Activated naive CD8-positive, alpha-beta T cell treated with anti-CD3 and anti-CD28 coated beads, Interleukin-2, amount 10 ng/mL, durations not matched to agents 7 days and 5 days (primary cell): Measurements from ENCODE around the gene KRT39. TPM values are rescaled to one million over a fixed set of nuclear protein-coding genes. Genes with fewer than 3 reads are reported as not detected.

Experiments used
- ATAC-seq: fragments of 150-1000 bp; cut with Tn5 transposase; one replicate; pipeline ENCODE4 v1.10.0; 2021; ENCODE audit warnings: low read depth, moderate library complexity
- POLR2A ChIA-PET: fragments of 350-600 bp; sonication (Branson Sonifier 250); formaldehyde crosslinking; loops from one replicate; lab custom pipeline; 2021; ENCODE audit warnings: antibody characterized with exemption; lab: Charles Lee
- DNase-seq: peaks from one replicate; pipeline ENCODE4 v3.0.0; 2021
- H3K27ac Mint-ChIP-seq: one replicate; pipeline ENCODE4 v1.8.0; 2022; ENCODE audit warnings: mild to moderate bottlenecking, mixed read lengths
- H3K27me3 Mint-ChIP-seq: one replicate; pipeline ENCODE4 v1.8.0; 2022; ENCODE audit warnings: mild to moderate bottlenecking, moderate library complexity, mixed read lengths
- H3K36me3 Mint-ChIP-seq: one replicate; pipeline ENCODE4 v1.8.0; 2021; ENCODE audit warnings: mild to moderate bottlenecking, mixed read lengths
- H3K4me1 Mint-ChIP-seq: one replicate; pipeline ENCODE4 v1.8.0; 2021; ENCODE audit warnings: mixed read lengths
- H3K4me3 Mint-ChIP-seq: one replicate; pipeline ENCODE4 v1.8.0; 2022; ENCODE audit warnings: mild to moderate bottlenecking, moderate library complexity, mixed read lengths
- H3K9me3 Mint-ChIP-seq: one replicate; pipeline ENCODE4 v1.8.0; 2021; ENCODE audit warnings: mixed read lengths
- total RNA-seq, 2 experiments: library from RNA; stranded (reverse); gene quantifications; one replicate each; pipeline ENCODE4 v1.2.3, GENCODE V29; 2021

KRT39 gene
- total RNA-seq, 2 experiments from 2014 or later, result not detected

- Mint-ChIP-seq H3K36me3 (no peaks in the 10 kb centered on the region), H3K27ac (no peak overlapping the region), H3K4me1 (peaks cover 2% of the 10 kb centered on the region), H3K27me3 (peaks cover 6% of the 10 kb centered on the region), H3K4me3 (no peak overlapping the region), H3K9me3 (peaks cover 7% of the 10 kb centered on the region)
- POLR2A ChIA-PET, result no interaction called here
- DNase-seq (no peak), ATAC-seq (no peak)
These were observed 834 bp upstream of the KRT39 start for GRCh38 chr17:40967582-40967981.

- Mint-ChIP-seq H3K4me1 (peaks cover 7% of the 10 kb centered on the region), H3K27ac (no peak overlapping the region), H3K36me3 (peaks cover 2% of the 10 kb centered on the region), H3K27me3 (peaks cover 4% of the 10 kb centered on the region), H3K4me3 (no peak overlapping the region), H3K9me3 (peaks cover 7% of the 10 kb centered on the region)
- POLR2A ChIA-PET, result no interaction called here
- no peak for DNase-seq
- no peak for ATAC-seq
These were observed 2.9 kb downstream of the KRT39 start for GRCh38 chr17:40963838-40964237.

- POLR2A ChIA-PET, result no interaction called here
- peaks cover 2% of the 10 kb centered on the region for H3K36me3 Mint-ChIP-seq
- H3K9me3 Mint-ChIP-seq, result peaks cover 3% of the 10 kb centered on the region
- H3K27ac Mint-ChIP-seq, result no peak overlapping the region
- DNase-seq, result no peak
- no peak overlapping the region for H3K4me3 Mint-ChIP-seq
- peaks cover 7% of the 10 kb centered on the region for H3K4me1 Mint-ChIP-seq
- H3K27me3 Mint-ChIP-seq, result peaks cover 4% of the 10 kb centered on the region
- no peak for ATAC-seq
These were observed 4.6 kb downstream of the KRT39 start for GRCh38 chr17:40962059-40962561.

- POLR2A ChIA-PET, result no interaction called here
- Mint-ChIP-seq H3K9me3 (peaks cover 3% of the 10 kb centered on the region), H3K27ac (no peak overlapping the region), H3K27me3 (peaks cover 4% of the 10 kb centered on the region), H3K4me1 (peaks cover 7% of the 10 kb centered on the region), H3K36me3 (peaks cover 2% of the 10 kb centered on the region), H3K4me3 (no peak overlapping the region)
- no peak for ATAC-seq
- no peak for DNase-seq
These were observed 5.2 kb downstream of the KRT39 start for GRCh38 chr17:40961591-40961990.

- Mint-ChIP-seq H3K4me1 (peaks cover 7% of the 10 kb centered on the region), H3K9me3 (peaks cover 2% of the 10 kb centered on the region), H3K27me3 (peaks cover 6% of the 10 kb centered on the region), H3K27ac (no peak overlapping the region), H3K36me3 (peaks cover 2% of the 10 kb centered on the region), H3K4me3 (no peak overlapping the region)
- no peak for ATAC-seq
- no peak for DNase-seq
- POLR2A ChIA-PET, result no interaction called here
These were observed 6.6 kb downstream of the KRT39 start for GRCh38 chr17:40960144-40960543.

- DNase-seq, result no peak
- Mint-ChIP-seq H3K27ac (no peak overlapping the region), H3K36me3 (peaks cover 2% of the 10 kb centered on the region), H3K4me1 (peaks cover 5% of the 10 kb centered on the region), H3K9me3 (peaks cover 2% of the 10 kb centered on the region), H3K27me3 (peaks cover 14% of the 10 kb centered on the region), H3K4me3 (no peak overlapping the region)
- ATAC-seq, result no peak
- POLR2A ChIA-PET, result interaction anchor here (0.6 kb wide), 1 partner anchor 337 kb away, joined by 3 read pairs; no protein-coding TSS in a partner anchor
These were observed 8.4 kb downstream of the KRT39 start for GRCh38 chr17:40958086-40958953.

- H3K27me3 Mint-ChIP-seq, result peaks cover 16% of the 10 kb centered on the region
- DNase-seq (no peak), ATAC-seq (no peak)
- peaks cover 5% of the 10 kb centered on the region for H3K4me1 Mint-ChIP-seq
- H3K27ac Mint-ChIP-seq, result no peak overlapping the region
- peaks cover 2% of the 10 kb centered on the region for H3K36me3 Mint-ChIP-seq
- POLR2A ChIA-PET, result no interaction called here
- no peak overlapping the region for H3K4me3 Mint-ChIP-seq
- H3K9me3 Mint-ChIP-seq, result no peaks in the 10 kb centered on the region
These were observed 10.1 kb downstream of the KRT39 start for GRCh38 chr17:40956401-40957254.

GRCh38 chr17:40953881-40954280 lies 12.9 kb downstream of the KRT39 start:
- Mint-ChIP-seq H3K4me3 (no peak overlapping the region), H3K27ac (no peak overlapping the region), H3K9me3 (no peaks in the 10 kb centered on the region), H3K36me3 (no peaks in the 10 kb centered on the region), H3K4me1 (no peaks in the 10 kb centered on the region), H3K27me3 (peaks cover 32% of the 10 kb centered on the region)
- ATAC-seq (no peak), DNase-seq (no peak)
- POLR2A ChIA-PET, result no interaction called here

GRCh38 chr17:40952661-40953060 lies 14.1 kb downstream of the KRT39 start:
- Mint-ChIP-seq H3K27me3 (peaks cover 42% of the 10 kb centered on the region), H3K36me3 (no peaks in the 10 kb centered on the region), H3K4me3 (no peak overlapping the region), H3K9me3 (no peaks in the 10 kb centered on the region), H3K27ac (no peak overlapping the region), H3K4me1 (no peaks in the 10 kb centered on the region)
- DNase-seq (no peak), ATAC-seq (no peak)
- POLR2A ChIA-PET, result no interaction called here

- no peak for DNase-seq
- Mint-ChIP-seq H3K9me3 (no peaks in the 10 kb centered on the region), H3K36me3 (no peaks in the 10 kb centered on the region), H3K27me3 (peaks cover 44% of the 10 kb centered on the region), H3K27ac (no peak overlapping the region), H3K4me3 (no peak overlapping the region), H3K4me1 (no peaks in the 10 kb centered on the region)
- ATAC-seq, result no peak
- POLR2A ChIA-PET, result no interaction called here
These were observed 14.6 kb downstream of the KRT39 start for GRCh38 chr17:40952154-40952553.

- no peaks in the 10 kb centered on the region for H3K36me3 Mint-ChIP-seq
- no peak for ATAC-seq
- POLR2A ChIA-PET, result no interaction called here
- no peak overlapping the region for H3K27ac Mint-ChIP-seq
- H3K4me3 Mint-ChIP-seq, result no peak overlapping the region
- no peak for DNase-seq
- H3K9me3 Mint-ChIP-seq, result no peaks in the 10 kb centered on the region
- no peaks in the 10 kb centered on the region for H3K4me1 Mint-ChIP-seq
- H3K27me3 Mint-ChIP-seq, result peaks cover 52% of the 10 kb centered on the region
These were observed 15.6 kb downstream of the KRT39 start for GRCh38 chr17:40951011-40951622.

GRCh38 chr17:40950176-40950575 lies 16.6 kb downstream of the KRT39 start:
- no peak overlapping the region for H3K27ac Mint-ChIP-seq
- ATAC-seq, result no peak
- no peaks in the 10 kb centered on the region for H3K4me1 Mint-ChIP-seq
- H3K27me3 Mint-ChIP-seq, result peaks cover 46% of the 10 kb centered on the region
- no peaks in the 10 kb centered on the region for H3K36me3 Mint-ChIP-seq
- POLR2A ChIA-PET, result no interaction called here
- H3K9me3 Mint-ChIP-seq, result no peaks in the 10 kb centered on the region
- H3K4me3 Mint-ChIP-seq, result no peak overlapping the region
- no peak for DNase-seq

GRCh38 chr17:40949418-40949817 lies 17.3 kb downstream of the KRT39 start:
- ATAC-seq (no peak), DNase-seq (no peak)
- POLR2A ChIA-PET, result no interaction called here
- no peak overlapping the region for H3K4me3 Mint-ChIP-seq
- H3K27me3 Mint-ChIP-seq, result peaks cover 45% of the 10 kb centered on the region
- H3K36me3 Mint-ChIP-seq, result no peaks in the 10 kb centered on the region
- H3K9me3 Mint-ChIP-seq, result no peaks in the 10 kb centered on the region
- H3K27ac Mint-ChIP-seq, result no peak overlapping the region
- no peaks in the 10 kb centered on the region for H3K4me1 Mint-ChIP-seq
